ENCODE results near the gene ZNF688. TPM values are rescaled to one million over a fixed set of nuclear protein-coding genes. Genes with fewer than 3 reads are reported as not detected.

Gene ZNF688
- total and polyA plus RNA-seq, 9 of the 15 experiments (the other 6 are each of a cell fraction or from before 2014, with no cell fraction given), result 0.48 to 12.9 (median 4.5) TPM

GRCh38 chr16:30535777-30536190 lies 35.7 kb downstream of the ZNF688 start (continued):
- TF ChIP-seq SMAD1 (IDR thresholded peaks at IDR 0.05; ENCODE audit: low read depth, low read length, partially characterized antibody) (peak; percentile 20), PHF8 (IDR thresholded peaks at IDR 0.05; ENCODE audit: borderline replicate concordance, low read length) (peak; percentile 40), TAF1 (IDR thresholded peaks at IDR 0.05; ENCODE audit: control insufficient read depth, extremely low read depth, insufficient read depth, low read length, severe bottlenecking) (peak; percentile 65), KHSRP (IDR thresholded peaks at IDR 0.05) (no peak), IFI16 (CRISPR knock-in tag; IDR thresholded peaks at IDR 0.05) (no peak), POLR2G (IDR thresholded peaks at IDR 0.05; ENCODE audit: low read depth, low read length) (peak; percentile 75), NEUROD1 (IDR thresholded peaks at IDR 0.05; ENCODE audit: borderline replicate concordance, low read depth, low read length, partially characterized antibody) (peak; percentile 26), ZNF224 (CRISPR knock-in tag; IDR thresholded peaks at IDR 0.05) (no peak), SP1 (CRISPR knock-in tag; IDR thresholded peaks at IDR 0.05) (no peak), STAT5A (IDR thresholded peaks at IDR 0.05; ENCODE audit: borderline replicate concordance, low read length) (no peak), ZNF717 (CRISPR knock-in tag; IDR thresholded peaks at IDR 0.05) (no peak), ZNF695 (CRISPR knock-in tag; IDR thresholded peaks at IDR 0.05) (no peak), HMG20A (CRISPR knock-in tag; conservative IDR thresholded peaks at IDR 0.05) (no peak), U2AF1 (optimal IDR thresholded peaks at IDR 0.05; ENCODE audit: low read depth, low read length) (no peak), SMAD4 (CRISPR knock-in tag; conservative IDR thresholded peaks at IDR 0.05) (0 out of 2 replicates have a peak, but pooled peaks have one; percentile 20), FUS (optimal IDR thresholded peaks at IDR 0.05; ENCODE audit: low read depth, low read length) (no peak), ZNF316 (IDR thresholded peaks at IDR 0.05) (no peak), SRSF1 (IDR thresholded peaks at IDR 0.05; ENCODE audit: low read depth, low read length) (no peak), MECOM (CRISPR knock-in tag; IDR thresholded peaks at IDR 0.05) (no peak), MYBL2 (IDR thresholded peaks at IDR 0.05; ENCODE audit: low read depth) (no peak), MYBL2 (CRISPR knock-in tag; IDR thresholded peaks at IDR 0.05; ENCODE audit: borderline replicate concordance) (no peak), RUNX1 (IDR thresholded peaks at IDR 0.05; ENCODE audit: low read depth) (no peak)
- TF ChIP-seq, protein P1, sequence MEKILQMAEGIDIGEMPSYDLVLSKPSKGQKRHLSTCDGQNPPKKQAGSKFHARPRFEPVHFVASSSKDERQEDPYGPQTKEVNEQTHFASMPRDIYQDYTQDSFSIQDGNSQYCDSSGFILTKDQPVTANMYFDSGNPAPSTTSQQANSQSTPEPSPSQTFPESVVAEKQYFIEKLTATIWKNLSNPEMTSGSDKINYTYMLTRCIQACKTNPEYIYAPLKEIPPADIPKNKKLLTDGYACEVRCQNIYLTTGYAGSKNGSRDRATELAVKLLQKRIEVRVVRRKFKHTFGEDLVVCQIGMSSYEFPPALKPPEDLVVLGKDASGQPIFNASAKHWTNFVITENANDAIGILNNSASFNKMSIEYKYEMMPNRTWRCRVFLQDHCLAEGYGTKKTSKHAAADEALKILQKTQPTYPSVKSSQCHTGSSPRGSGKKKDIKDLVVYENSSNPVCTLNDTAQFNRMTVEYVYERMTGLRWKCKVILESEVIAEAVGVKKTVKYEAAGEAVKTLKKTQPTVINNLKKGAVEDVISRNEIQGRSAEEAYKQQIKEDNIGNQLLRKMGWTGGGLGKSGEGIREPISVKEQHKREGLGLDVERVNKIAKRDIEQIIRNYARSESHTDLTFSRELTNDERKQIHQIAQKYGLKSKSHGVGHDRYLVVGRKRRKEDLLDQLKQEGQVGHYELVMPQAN (IDR thresholded peaks at IDR 0.05; ENCODE audit: borderline replicate concordance), result 0 out of 2 replicates have a peak, but pooled peaks have one; percentile 8
- TF ChIP-seq, protein P2, sequence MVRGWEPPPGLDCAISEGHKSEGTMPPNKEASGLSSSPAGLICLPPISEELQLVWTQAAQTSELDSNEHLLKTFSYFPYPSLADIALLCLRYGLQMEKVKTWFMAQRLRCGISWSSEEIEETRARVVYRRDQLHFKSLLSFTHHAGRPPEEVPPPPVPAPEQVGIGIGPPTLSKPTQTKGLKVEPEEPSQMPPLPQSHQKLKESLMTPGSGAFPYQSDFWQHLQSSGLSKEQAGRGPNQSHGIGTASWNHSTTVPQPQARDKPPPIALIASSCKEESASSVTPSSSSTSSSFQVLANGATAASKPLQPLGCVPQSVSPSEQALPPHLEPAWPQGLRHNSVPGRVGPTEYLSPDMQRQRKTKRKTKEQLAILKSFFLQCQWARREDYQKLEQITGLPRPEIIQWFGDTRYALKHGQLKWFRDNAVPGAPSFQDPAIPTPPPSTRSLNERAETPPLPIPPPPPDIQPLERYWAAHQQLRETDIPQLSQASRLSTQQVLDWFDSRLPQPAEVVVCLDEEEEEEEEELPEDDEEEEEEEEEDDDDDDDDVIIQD (CRISPR knock-in tag; IDR thresholded peaks at IDR 0.05), result no peak
- TF ChIP-seq, protein P3, sequence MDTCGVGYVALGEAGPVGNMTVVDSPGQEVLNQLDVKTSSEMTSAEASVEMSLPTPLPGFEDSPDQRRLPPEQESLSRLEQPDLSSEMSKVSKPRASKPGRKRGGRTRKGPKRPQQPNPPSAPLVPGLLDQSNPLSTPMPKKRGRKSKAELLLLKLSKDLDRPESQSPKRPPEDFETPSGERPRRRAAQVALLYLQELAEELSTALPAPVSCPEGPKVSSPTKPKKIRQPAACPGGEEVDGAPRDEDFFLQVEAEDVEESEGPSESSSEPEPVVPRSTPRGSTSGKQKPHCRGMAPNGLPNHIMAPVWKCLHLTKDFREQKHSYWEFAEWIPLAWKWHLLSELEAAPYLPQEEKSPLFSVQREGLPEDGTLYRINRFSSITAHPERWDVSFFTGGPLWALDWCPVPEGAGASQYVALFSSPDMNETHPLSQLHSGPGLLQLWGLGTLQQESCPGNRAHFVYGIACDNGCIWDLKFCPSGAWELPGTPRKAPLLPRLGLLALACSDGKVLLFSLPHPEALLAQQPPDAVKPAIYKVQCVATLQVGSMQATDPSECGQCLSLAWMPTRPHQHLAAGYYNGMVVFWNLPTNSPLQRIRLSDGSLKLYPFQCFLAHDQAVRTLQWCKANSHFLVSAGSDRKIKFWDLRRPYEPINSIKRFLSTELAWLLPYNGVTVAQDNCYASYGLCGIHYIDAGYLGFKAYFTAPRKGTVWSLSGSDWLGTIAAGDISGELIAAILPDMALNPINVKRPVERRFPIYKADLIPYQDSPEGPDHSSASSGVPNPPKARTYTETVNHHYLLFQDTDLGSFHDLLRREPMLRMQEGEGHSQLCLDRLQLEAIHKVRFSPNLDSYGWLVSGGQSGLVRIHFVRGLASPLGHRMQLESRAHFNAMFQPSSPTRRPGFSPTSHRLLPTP (IDR thresholded peaks at IDR 0.05; ENCODE audit: borderline replicate concordance, extremely low read depth, insufficient read length), result no peak
